CMK (cell line): Measurements from ENCODE around the gene TMEM132C.

Source experiments
- DNase-seq: peaks from one replicate; pipeline ENCODE4 v3.0.0-alpha.2; 2010; ENCODE audit warnings: low read depth

TMEM132C gene

GRCh38 chr12:128288896-128289295, 21.9 kb downstream of the TMEM132C start:
- DNase-seq, result no peak

- no peak for DNase-seq
Measured at GRCh38 chr12:128290938-128291337, 24.0 kb downstream of the TMEM132C start.

GRCh38 chr12:128298091-128298748, 31.2 kb downstream of the TMEM132C start:
- no peak for DNase-seq

- DNase-seq, result no peak
Measured at GRCh38 chr12:128305336-128305892, 38.4 kb downstream of the TMEM132C start.

- DNase-seq, result no peak
Measured at GRCh38 chr12:128307791-128308190, 40.8 kb downstream of the TMEM132C start.

- no peak for DNase-seq
Measured at GRCh38 chr12:128312661-128313060, 45.7 kb downstream of the TMEM132C start.

- no peak for DNase-seq
Measured at GRCh38 chr12:128313931-128314330, 47.0 kb downstream of the TMEM132C start.

- no peak for DNase-seq
Measured at GRCh38 chr12:128314611-128315010, 47.6 kb downstream of the TMEM132C start.

- no peak for DNase-seq
Measured at GRCh38 chr12:128316078-128316477, 49.1 kb downstream of the TMEM132C start.

GRCh38 chr12:128316973-128317526, 50.1 kb downstream of the TMEM132C start:
- DNase-seq, result peak; percentile 75

- peak; percentile 8 for DNase-seq
Measured at GRCh38 chr12:128318341-128318740, 51.4 kb downstream of the TMEM132C start.

GRCh38 chr12:128318946-128319345, 52.0 kb downstream of the TMEM132C start:
- peak; percentile 56 for DNase-seq

GRCh38 chr12:128322341-128322740, 55.4 kb downstream of the TMEM132C start:
- no peak for DNase-seq

GRCh38 chr12:128323145-128323920, 56.4 kb downstream of the TMEM132C start:
- DNase-seq, result no peak

GRCh38 chr12:128325646-128326045, 58.7 kb downstream of the TMEM132C start:
- DNase-seq, result no peak

GRCh38 chr12:128326406-128326805, 59.4 kb downstream of the TMEM132C start:
- no peak for DNase-seq

- no peak for DNase-seq
Measured at GRCh38 chr12:128328961-128329360, 62.0 kb downstream of the TMEM132C start.

GRCh38 chr12:128336204-128337070, 69.5 kb downstream of the TMEM132C start:
- no peak for DNase-seq

- DNase-seq, result no peak
Measured at GRCh38 chr12:128337071-128337345, 70.0 kb downstream of the TMEM132C start.

- DNase-seq, result no peak
Measured at GRCh38 chr12:128337431-128338170, 70.6 kb downstream of the TMEM132C start.

- DNase-seq, result no peak
Measured at GRCh38 chr12:128338386-128339125, 71.6 kb downstream of the TMEM132C start.
